Measurements from ENCODE around the gene FAM117A. TPM values are rescaled to one million over a fixed set of nuclear protein-coding genes. Genes with fewer than 3 reads are reported as not detected.

FAM117A gene
- total and polyA plus RNA-seq, 10 of the 15 experiments (the other 5 are each of a cell fraction or from before 2014, with no cell fraction given): 2.1 to 29.6 (median 20.0) TPM

GRCh38 chr17:49741692-49742076 is 22.2 kb downstream of the FAM117A start (continued):
- TF ChIP-seq EED (IDR thresholded peaks at IDR 0.05; ENCODE audit: low read depth) (peak; percentile 69), RUNX3 (IDR thresholded peaks at IDR 0.05; ENCODE audit: low read length) (peak; percentile 86), ZNF384 (IDR thresholded peaks at IDR 0.05; ENCODE audit: borderline replicate concordance, low read depth, low read length) (no peak), NFYB (IDR thresholded peaks at IDR 0.05; ENCODE audit: insufficient read depth, low read depth, low read length) (no peak), SREBF1 (IDR thresholded peaks at IDR 0.05; ENCODE audit: low read length) (no peak), SIN3A (IDR thresholded peaks at IDR 0.05; ENCODE audit: low read depth, low read length) (no peak), NR2C2 (IDR thresholded peaks at IDR 0.05; ENCODE audit: borderline replicate concordance, control insufficient read depth, insufficient read length, low read depth) (no peak), E4F1 (IDR thresholded peaks at IDR 0.05; ENCODE audit: borderline replicate concordance, partially characterized antibody) (no peak), SMAD1 (IDR thresholded peaks at IDR 0.05; ENCODE audit: low read depth, partially characterized antibody) (no peak), IKZF2 (IDR thresholded peaks at IDR 0.05) (peak; percentile 42 to 43; a peak in 1 of 4 replicates), FOS (IDR thresholded peaks at IDR 0.05; ENCODE audit: borderline replicate concordance, extremely low read depth, insufficient read length) (no peak), POU2F2 (IDR thresholded peaks at IDR 0.05; ENCODE audit: borderline replicate concordance, low read depth, low read length) (no peak), GATAD2B (conservative IDR thresholded peaks at IDR 0.05; ENCODE audit: low read depth) (no peak)
- TF ChIP-seq, protein P1, sequence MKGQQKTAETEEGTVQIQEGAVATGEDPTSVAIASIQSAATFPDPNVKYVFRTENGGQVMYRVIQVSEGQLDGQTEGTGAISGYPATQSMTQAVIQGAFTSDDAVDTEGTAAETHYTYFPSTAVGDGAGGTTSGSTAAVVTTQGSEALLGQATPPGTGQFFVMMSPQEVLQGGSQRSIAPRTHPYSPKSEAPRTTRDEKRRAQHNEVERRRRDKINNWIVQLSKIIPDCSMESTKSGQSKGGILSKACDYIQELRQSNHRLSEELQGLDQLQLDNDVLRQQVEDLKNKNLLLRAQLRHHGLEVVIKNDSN (IDR thresholded peaks at IDR 0.05; ENCODE audit: borderline replicate concordance, extremely low read length, insufficient read depth, low read depth, low read length): no peak
- TF ChIP-seq, protein P2, sequence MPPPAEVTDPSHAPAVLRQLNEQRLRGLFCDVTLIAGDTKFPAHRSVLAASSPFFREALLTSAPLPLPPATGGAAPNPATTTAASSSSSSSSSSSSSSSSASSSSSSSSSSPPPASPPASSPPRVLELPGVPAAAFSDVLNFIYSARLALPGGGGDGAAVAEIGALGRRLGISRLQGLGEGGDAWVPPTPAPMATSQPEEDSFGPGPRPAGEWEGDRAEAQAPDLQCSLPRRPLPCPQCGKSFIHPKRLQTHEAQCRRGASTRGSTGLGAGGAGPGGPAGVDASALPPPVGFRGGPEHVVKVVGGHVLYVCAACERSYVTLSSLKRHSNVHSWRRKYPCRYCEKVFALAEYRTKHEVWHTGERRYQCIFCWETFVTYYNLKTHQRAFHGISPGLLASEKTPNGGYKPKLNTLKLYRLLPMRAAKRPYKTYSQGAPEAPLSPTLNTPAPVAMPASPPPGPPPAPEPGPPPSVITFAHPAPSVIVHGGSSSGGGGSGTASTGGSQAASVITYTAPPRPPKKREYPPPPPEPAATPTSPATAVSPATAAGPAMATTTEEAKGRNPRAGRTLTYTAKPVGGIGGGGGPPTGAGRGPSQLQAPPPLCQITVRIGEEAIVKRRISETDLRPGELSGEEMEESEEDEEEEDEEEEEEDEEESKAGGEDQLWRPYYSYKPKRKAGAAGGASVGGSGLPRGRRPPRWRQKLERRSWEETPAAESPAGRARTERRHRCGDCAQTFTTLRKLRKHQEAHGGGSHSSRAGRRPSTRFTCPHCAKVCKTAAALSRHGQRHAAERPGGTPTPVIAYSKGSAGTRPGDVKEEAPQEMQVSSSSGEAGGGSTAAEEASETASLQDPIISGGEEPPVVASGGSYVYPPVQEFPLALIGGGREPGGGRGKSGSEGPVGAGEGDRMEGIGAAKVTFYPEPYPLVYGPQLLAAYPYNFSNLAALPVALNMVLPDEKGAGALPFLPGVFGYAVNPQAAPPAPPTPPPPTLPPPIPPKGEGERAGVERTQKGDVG (CRISPR knock-in tag; IDR thresholded peaks at IDR 0.05): no peak
- TF ChIP-seq, protein P3, sequence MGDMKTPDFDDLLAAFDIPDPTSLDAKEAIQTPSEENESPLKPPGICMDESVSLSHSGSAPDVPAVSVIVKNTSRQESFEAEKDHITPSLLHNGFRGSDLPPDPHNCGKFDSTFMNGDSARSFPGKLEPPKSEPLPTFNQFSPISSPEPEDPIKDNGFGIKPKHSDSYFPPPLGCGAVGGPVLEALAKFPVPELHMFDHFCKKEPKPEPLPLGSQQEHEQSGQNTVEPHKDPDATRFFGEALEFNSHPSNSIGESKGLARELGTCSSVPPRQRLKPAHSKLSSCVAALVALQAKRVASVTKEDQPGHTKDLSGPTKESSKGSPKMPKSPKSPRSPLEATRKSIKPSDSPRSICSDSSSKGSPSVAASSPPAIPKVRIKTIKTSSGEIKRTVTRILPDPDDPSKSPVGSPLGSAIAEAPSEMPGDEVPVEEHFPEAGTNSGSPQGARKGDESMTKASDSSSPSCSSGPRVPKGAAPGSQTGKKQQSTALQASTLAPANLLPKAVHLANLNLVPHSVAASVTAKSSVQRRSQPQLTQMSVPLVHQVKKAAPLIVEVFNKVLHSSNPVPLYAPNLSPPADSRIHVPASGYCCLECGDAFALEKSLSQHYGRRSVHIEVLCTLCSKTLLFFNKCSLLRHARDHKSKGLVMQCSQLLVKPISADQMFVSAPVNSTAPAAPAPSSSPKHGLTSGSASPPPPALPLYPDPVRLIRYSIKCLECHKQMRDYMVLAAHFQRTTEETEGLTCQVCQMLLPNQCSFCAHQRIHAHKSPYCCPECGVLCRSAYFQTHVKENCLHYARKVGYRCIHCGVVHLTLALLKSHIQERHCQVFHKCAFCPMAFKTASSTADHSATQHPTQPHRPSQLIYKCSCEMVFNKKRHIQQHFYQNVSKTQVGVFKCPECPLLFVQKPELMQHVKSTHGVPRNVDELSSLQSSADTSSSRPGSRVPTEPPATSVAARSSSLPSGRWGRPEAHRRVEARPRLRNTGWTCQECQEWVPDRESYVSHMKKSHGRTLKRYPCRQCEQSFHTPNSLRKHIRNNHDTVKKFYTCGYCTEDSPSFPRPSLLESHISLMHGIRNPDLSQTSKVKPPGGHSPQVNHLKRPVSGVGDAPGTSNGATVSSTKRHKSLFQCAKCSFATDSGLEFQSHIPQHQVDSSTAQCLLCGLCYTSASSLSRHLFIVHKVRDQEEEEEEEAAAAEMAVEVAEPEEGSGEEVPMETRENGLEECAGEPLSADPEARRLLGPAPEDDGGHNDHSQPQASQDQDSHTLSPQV (IDR thresholded peaks at IDR 0.05): no peak

Data from GM12878 (cell line).